ENCODE measurements around the gene CNGB1.
"Not testable (repeated sequence)": the region's sequence is repeated elsewhere in the genome, so short reads cannot be mapped to it uniquely, and the experiment has no call there.

CNGB1 gene

DNA sequence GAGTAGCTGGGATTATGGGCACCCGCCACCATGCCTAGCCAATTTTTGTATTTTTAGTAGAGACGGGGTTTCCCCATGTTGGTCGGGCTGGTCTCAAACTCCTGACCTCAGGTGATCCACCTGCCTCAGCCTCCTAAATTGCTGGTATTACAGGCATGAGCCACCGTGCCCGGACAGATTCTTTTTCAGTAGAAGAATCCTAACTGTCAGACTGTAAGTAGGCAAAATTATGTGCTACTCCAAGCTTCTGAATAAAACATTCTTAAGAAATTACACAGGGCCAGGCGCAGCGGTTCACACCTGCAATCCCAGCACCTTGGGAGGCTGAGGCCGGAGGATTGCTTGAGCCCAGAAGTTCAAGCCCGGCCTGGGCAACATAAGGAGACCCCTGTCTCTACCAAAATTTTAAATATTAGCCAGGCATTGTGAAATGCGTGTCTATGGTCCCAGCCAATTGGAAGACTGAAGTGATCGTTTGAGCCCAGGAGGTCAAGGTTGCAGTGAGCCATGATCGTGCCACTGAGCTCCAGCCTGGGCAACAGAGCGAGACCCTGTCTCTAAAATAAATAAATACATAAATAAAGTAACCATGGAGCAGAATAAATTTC is 101.9 kb downstream of the CNGB1 start:
- no peak for DNase-seq (ENCODE audit: extremely low read depth in 1 of 2, low read depth in 1 of 2)

- DNase-seq (ENCODE audit: extremely low read depth in 1 of 2, low read depth in 1 of 2), result no peak
These were observed 103.8 kb downstream of the CNGB1 start for GRCh38 chr16:57867000-57867561.

- DNase-seq (ENCODE audit: extremely low read depth in 1 of 2, low read depth in 1 of 2), result no peak
These were observed 104.4 kb downstream of the CNGB1 start for GRCh38 chr16:57866529-57866918.

DNA sequence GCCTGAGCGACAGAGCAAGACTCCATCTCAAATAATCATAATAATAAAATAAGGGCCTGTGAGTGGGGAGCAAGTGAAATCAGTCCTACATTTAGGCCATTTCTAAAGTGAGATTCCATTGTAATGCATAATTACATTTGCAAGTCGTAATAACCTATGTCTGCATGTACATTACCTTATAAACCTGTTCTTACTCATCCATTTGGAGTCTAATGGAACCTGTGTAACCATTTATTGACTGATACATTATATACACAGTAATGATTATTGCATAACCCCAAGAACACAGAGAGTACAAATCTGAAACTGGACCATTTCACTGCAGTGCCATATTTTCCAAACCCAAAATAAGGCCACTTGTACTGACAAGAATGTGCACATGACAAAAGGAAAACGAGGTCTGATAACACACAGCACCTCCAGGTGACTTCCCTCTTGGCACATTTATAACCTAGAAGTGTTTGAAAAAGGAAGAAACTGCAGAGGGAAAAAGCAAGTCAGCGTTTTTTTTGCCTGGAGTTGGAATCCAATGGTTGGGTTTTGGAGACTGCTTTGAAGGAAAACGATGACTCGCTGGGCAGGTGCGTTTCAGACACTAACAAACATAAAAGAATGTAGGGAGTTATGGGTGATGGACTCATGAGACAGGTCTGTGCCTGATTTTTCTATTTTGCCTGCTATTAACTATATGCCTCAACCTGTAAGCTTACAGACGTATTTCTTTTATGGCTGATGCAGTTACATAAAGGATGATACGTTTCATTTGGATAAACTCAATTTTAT is 105.0 kb downstream of the CNGB1 start:
- no peak for DNase-seq (ENCODE audit: extremely low read depth in 1 of 2, low read depth in 1 of 2)

DNA sequence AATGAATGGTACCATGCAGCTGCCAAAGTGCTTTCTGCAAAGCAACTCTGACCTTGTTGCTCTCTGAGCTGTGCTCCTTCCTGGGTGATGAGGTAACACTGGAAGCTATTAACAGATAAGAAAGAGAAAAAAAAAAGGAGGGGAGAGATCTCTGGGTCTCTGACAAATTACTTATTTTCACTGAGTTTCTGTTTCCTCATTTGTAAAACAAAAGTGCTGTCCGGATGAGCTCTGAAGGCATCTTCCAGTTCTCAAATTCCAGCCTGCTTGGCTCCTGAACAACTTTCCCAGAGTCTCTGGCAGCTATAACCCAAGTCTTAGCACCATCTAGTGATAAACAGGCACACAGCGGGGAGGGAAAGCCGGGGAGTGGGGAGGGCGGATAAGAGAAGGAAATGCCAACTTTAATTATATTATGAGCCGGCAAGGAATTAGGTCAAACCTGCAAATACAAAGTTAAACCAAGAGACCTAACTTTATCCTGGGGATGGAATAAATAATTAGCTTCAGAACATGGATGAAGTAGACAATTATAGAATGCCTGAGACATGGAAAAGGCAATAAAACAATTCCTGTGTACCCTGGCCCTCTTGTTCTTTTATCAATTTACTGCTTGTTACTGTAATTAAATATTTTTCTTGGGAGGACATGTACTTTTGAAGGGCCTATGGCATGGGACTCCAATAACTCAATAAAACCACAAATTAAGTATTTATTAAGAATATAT is 107.3 kb downstream of the CNGB1 start:
- DNase-seq (ENCODE audit: extremely low read depth in 1 of 2, low read depth in 1 of 2), result no peak

DNA sequence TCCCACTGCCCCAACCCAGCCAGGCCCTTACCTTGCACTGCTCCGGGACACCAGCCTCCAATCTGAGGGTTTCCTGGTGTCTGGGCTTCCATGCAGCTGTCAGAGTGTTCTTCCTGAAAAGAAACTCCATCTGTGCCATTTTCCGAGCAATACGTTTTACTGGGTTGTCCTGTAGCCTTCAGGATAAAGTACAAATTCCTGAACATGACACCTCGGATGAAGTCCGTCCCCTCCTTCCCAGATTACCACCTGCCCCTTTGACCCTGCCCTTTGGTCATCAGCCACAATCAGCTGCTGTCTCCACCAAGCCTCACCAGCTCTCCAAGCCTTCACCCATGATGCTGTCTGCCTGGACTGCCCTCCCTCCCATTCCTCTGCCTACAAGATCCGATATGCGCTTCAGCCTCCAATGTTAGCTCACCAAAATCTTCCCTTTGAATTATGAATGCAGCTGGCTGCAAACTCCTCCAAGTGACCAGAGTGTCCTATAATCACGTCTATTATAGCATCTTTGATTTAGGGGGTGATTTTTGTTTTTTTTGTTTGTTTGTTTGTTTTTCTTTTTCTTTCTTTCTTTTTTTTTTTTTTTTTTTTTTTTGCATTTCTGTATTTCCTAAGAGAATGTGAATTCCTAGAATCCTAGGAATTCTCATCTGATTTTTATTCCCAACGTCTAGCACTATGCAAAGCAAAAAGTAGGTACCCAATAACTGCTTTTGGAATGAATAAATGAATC is 108.1 kb downstream of the CNGB1 start:
- no peak for DNase-seq (ENCODE audit: extremely low read depth in 1 of 2, low read depth in 1 of 2)

DNA sequence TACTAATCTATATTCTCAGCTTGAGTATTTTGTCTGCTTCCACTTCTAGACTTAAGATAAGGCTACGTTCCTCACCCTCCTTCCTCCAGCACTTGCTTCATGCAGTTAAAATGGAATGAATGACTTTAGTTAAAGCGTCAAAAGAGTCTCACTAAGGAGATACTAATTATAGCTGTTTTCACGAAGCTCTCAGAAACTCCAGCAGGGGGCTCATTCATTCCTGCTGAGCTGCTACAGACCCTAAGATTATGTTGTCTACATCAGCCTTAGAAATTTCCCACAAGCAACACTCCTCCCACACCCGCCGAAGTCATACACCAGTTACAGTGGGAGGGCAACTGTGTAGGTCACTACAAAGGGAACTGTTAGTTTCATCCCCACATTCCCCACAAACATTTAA is 111.6 kb downstream of the CNGB1 start:
- DNase-seq (ENCODE audit: extremely low read depth in 1 of 2, low read depth in 1 of 2), result no peak

- DNase-seq (ENCODE audit: extremely low read depth in 1 of 2, low read depth in 1 of 2), result no peak
These were observed 112.3 kb downstream of the CNGB1 start for GRCh38 chr16:57858635-57859034.

DNA sequence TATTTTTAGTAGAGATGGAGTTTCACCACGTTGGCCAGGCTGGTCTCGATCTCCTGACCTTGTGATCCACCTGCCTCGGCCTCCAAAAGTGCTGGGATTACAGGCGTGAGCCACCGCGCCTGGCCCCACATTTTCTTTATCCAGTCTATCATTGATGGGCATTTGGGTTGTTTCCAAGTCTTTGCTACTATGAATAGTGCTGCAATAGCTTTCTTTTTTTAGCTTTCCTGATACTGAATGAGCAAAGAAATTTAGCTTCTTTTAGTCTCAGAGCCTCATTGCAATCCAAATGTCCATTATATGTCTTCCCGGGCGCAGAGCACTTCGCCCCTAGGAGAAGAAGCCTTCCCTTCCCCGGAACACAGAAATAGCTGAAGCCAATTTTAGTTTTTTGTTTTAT is 112.9 kb downstream of the CNGB1 start:
- not testable (repeated sequence) for DNase-seq (ENCODE audit: extremely low read depth in 1 of 2, low read depth in 1 of 2)

DNA sequence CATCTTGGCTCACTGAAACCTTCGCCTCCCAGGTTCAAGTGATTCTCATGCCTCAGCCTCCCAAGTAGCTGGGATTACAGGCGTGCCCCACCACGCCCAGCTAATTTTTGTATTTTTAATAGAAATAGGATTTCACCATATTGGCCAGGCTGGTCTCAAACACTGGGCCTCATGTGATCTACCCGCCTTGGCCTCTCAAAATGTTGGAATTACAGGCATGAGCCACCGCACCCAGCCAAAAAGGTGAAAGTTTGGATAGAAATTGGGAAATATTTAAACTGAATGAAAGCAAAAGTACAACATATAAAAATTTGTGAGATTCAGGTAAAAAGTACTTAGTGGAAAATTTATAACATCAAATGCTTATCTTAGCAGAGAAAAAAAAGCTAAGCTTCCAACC is 115.7 kb downstream of the CNGB1 start:
- DNase-seq (ENCODE audit: extremely low read depth in 1 of 2, low read depth in 1 of 2), result no peak

- no peak for DNase-seq (ENCODE audit: extremely low read depth in 1 of 2, low read depth in 1 of 2)
These were observed 118.7 kb downstream of the CNGB1 start for GRCh38 chr16:57852189-57852588.

DNA sequence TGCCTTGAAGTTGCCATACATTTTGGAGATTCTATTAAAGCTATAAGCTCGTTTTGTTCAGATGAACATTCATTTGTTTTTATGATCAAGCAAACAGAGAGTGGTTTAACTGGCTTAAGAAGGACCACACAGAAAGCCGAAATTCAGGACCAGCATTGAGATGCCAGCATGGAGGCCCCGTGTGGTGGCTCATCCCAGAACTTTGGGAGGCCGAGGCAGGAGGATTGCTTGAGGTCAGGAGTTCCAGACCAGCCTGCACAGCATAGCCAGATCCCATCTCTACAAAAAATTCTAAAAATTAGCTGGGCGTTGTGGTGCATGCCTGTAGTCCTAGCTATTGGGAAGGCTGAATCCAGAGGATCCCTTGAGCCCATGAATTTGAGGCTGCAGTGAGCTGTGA is 122.7 kb downstream of the CNGB1 start:
- DNase-seq (ENCODE audit: extremely low read depth in 1 of 2, low read depth in 1 of 2), result no peak

GRCh38 chr16:57846931-57847330 is 124.0 kb downstream of the CNGB1 start:
- DNase-seq (ENCODE audit: extremely low read depth in 1 of 2, low read depth in 1 of 2), result not testable (repeated sequence)

- DNase-seq (ENCODE audit: extremely low read depth in 1 of 2, low read depth in 1 of 2), result no peak
These were observed 124.7 kb downstream of the CNGB1 start for GRCh38 chr16:57846078-57846697.

GRCh38 chr16:57845115-57845514 is 125.8 kb downstream of the CNGB1 start:
- DNase-seq (ENCODE audit: extremely low read depth in 1 of 2, low read depth in 1 of 2), result no peak

DNA sequence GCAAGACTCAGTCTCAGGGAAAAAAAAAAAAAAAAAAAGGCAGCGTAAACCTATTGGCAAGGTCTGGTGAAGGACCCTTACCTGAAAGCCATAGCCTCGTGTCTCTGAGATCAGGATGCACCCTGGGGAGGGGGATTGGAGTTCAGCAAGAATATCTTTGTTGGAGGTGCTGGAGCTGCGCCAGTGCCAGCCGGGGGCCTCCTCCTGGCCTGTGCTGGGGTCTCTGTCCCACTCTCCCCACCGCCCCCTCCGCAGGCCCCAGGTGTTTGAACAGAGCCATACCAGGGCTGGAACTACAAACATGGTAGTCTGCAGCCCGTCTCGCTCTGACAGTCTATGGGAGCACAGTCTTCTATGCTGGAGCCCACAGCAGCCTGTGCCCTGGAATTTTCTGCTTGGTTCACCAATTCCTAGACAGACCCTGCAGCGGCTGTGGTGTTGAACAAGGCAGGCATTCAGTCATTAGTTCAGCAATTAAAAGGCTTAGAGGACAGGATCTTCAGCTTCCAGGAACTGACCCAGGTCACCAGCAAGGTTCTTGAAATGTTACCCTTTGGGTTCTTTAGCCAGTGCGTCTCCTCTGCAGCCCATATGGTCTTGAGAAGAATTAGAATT is 126.4 kb downstream of the CNGB1 start:
- DNase-seq (ENCODE audit: extremely low read depth in 1 of 2, low read depth in 1 of 2), result no peak

DNA sequence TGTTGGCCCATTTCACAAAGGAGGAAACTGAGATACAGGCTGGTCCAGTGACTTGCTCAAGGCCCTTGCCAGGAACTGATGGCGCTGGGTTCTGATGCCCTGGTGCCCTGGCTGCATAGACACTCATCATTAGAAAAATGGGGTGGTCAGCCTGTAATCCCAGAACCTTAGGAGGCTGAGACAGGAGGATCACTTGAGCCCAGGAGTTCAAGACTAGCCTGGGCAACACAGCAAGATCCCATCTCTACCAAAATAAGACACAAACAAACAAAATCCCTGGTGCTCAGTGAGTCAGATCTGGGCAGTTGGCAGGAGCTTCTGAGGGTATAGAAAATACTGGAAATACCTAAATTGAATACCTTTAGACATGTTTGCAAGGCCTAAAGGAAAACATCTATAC is 127.5 kb downstream of the CNGB1 start:
- DNase-seq (ENCODE audit: extremely low read depth in 1 of 2, low read depth in 1 of 2), result no peak

DNA sequence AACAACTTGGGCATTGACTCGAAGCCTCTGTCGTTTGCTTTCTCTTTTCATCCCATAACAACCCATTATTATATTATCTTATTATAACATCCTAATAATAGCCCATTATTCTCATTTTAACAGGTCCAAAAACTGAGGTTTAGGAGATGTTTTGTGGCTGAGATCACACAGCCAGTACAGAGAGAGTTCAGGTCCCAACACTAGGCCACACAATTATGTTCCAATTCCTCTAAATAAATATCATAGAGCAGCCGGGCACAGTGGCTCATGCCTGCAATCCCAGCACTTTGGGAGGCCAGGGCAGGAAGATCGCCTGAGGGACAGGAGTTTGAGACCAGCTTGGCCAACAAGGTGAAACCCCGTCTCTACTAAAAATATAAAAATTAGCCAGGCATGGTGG is 128.3 kb downstream of the CNGB1 start:
- DNase-seq (ENCODE audit: extremely low read depth in 1 of 2, low read depth in 1 of 2), result no peak

- DNase-seq (ENCODE audit: extremely low read depth in 1 of 2, low read depth in 1 of 2), result no peak
These were observed 130.1 kb downstream of the CNGB1 start for GRCh38 chr16:57840833-57841232.

GRCh38 chr16:57838161-57838560 is 132.8 kb downstream of the CNGB1 start:
- no peak for DNase-seq (ENCODE audit: extremely low read depth in 1 of 2, low read depth in 1 of 2)

All from activated CD8-positive, alpha-beta memory T cell treated with anti-CD3 and anti-CD28 coated beads for 1 hour (primary cell).